Measurements from ENCODE around the gene TCERG1L. TPM values are rescaled to one million over a fixed set of nuclear protein-coding genes. Genes with fewer than 3 reads are reported as not detected.

Gene TCERG1L
- total RNA-seq, 2 experiments from 2014 or later: 0.06 TPM; not detected in 1

DNA sequence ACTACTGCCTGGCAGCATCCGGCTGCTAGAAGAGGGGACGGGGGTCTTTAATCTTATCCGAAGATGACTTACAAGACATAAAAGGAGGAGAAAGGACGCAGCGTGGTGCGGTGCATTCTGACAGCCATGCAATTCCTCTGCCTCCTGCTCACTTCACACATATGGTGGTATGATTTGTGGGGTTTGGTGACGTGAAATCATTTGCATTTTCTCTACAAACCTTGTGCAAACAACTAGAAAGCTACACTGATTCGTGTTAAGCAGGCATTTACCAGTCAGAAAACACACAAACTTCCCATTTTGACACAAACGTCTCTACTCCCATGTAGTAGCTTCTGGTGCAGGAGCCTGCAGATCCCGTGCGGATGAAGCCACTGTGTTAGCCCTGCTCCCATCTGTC is 6.8 kb upstream of the TCERG1L start:
- no peaks in the 10 kb centered on the region for H3K9me3 Mint-ChIP-seq
- H3K9me3 ChIP-seq (ENCODE audit: control insufficient read depth in 1 of 2, insufficient read depth in 1 of 2, low read length in 2 of 2): peaks cover 0 to 24% of the 10 kb centered on the region in 2 experiments
- H3K27me3 Mint-ChIP-seq: peaks cover 81% of the 10 kb centered on the region
- DNase-seq: no peak
- H3K4me3 Mint-ChIP-seq: no peak overlapping the region
- H3K36me3 ChIP-seq (ENCODE audit: insufficient read depth, low read length): no peaks in the 10 kb centered on the region
- intact Hi-C loops (cut with DNase I, micrococcal nuclease): no loop called here
- no peaks in the 10 kb centered on the region for H3K4me1 ChIP-seq (ENCODE audit: insufficient read depth, low read length)
- H3K27me3 ChIP-seq (ENCODE audit: control insufficient read depth in 1 of 2, insufficient read depth in 2 of 2, low read length in 2 of 2): peaks cover 6 to 16% of the 10 kb centered on the region in 2 experiments
- H3K27ac ChIP-seq (ENCODE audit: low read depth in 1 of 2, low read length in 2 of 2): no peak overlapping the region
- POLR2A ChIA-PET: no interaction called here
- no peak overlapping the region for H3K27ac Mint-ChIP-seq
- CTCF ChIA-PET: no interaction called here
- no peak for ATAC-seq (ENCODE audit: poor library complexity)
- no peak overlapping the region for H3K4me3 ChIP-seq (ENCODE audit: low read length)
- TF ChIP-seq, protein P1, sequence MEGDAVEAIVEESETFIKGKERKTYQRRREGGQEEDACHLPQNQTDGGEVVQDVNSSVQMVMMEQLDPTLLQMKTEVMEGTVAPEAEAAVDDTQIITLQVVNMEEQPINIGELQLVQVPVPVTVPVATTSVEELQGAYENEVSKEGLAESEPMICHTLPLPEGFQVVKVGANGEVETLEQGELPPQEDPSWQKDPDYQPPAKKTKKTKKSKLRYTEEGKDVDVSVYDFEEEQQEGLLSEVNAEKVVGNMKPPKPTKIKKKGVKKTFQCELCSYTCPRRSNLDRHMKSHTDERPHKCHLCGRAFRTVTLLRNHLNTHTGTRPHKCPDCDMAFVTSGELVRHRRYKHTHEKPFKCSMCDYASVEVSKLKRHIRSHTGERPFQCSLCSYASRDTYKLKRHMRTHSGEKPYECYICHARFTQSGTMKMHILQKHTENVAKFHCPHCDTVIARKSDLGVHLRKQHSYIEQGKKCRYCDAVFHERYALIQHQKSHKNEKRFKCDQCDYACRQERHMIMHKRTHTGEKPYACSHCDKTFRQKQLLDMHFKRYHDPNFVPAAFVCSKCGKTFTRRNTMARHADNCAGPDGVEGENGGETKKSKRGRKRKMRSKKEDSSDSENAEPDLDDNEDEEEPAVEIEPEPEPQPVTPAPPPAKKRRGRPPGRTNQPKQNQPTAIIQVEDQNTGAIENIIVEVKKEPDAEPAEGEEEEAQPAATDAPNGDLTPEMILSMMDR (IDR thresholded peaks at IDR 0.05): no peak
- H3K36me3 Mint-ChIP-seq (ENCODE audit: low read depth): no peaks in the 10 kb centered on the region
- H3K4me1 Mint-ChIP-seq (ENCODE audit: low read depth): no peaks in the 10 kb centered on the region

DNA sequence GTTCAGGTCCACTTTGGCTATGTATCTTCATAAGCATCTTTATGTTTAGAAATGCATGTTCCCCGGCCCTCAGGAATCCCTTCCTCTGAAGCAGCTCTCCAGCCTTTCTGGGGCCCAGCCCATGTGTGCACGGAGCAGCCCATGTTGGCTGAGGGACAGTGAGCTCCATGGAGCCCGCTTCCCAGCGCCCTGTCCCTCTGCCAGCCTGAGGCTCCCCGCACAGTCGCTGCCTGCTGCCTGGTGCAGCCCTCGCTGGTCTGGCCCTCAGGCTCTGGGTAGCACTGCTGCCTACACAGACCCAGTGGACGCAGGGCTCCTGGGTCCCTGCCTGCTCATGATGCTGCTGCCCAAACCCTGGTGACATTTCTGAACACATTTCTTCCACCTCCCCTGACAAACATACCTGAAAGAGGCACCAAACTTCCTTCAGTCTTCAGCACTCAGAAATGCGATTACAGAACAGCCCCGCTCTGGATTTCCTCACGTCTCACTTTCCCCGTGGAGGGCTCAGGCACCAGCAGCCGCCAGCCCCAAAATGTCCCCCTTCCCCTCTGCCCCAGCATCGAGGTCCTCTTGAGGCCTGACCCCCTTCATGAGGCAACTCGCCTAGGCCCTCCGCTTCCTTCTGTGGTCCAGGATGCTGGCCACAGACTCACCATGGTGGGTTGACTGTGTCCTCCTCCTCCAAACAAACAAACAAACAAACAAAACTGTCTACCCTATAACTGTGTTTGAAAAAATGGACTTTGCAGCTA is 5.0 kb upstream of the TCERG1L start:
- no peak for ATAC-seq (ENCODE audit: poor library complexity)
- Histone ChIP-seq H3K4me3 (ENCODE audit: low read length) (no peak overlapping the region), H3K36me3 (ENCODE audit: insufficient read depth, low read length) (no peaks in the 10 kb centered on the region), H3K27me3 (ENCODE audit: control insufficient read depth in 1 of 2, insufficient read depth in 2 of 2, low read length in 2 of 2) (peaks cover 11 to 26% of the 10 kb centered on the region in 2 experiments), H3K9me3 (ENCODE audit: control insufficient read depth in 1 of 2, insufficient read depth in 1 of 2, low read length in 2 of 2) (peaks cover 0 to 27% of the 10 kb centered on the region in 2 experiments), H3K27ac (ENCODE audit: low read depth in 1 of 2, low read length in 2 of 2) (no peak overlapping the region), H3K4me1 (ENCODE audit: insufficient read depth, low read length) (peaks cover 4% of the 10 kb centered on the region)
- H3K27me3 Mint-ChIP-seq: peaks cover 74% of the 10 kb centered on the region
- TF ChIP-seq, protein P1 (IDR thresholded peaks at IDR 0.05): no peak
- peaks cover 4% of the 10 kb centered on the region for H3K4me1 Mint-ChIP-seq (ENCODE audit: low read depth)
- no peaks in the 10 kb centered on the region for H3K9me3 Mint-ChIP-seq
- no peak overlapping the region for H3K27ac Mint-ChIP-seq
- ChIA-PET CTCF (no interaction called here), POLR2A (no interaction called here)
- no peaks in the 10 kb centered on the region for H3K36me3 Mint-ChIP-seq (ENCODE audit: low read depth)
- H3K4me3 Mint-ChIP-seq: no peak overlapping the region
- intact Hi-C loops (cut with DNase I, micrococcal nuclease): no loop called here
- DNase-seq: no peak

DNA sequence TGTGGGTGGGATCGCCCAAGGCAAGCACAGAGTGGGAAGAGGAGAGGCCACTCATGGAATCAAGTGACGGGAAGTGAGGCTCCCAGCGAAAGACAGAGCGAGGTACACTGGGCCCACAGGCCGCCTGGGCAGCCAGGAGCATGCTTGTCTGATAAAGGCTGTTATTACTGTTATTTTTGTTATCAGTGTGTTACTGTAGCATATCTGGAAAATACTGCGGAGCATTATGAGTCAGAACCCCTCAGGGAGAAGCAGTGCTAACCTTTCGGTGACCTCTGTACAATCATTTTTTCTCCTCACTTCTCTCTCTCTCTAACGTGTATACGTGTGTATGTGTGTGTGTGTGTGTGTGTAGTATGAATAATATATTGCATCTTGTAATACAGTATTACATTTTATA is 3.8 kb upstream of the TCERG1L start:
- TF ChIP-seq, protein P1 (IDR thresholded peaks at IDR 0.05): no peak
- Histone ChIP-seq H3K9me3 (ENCODE audit: control insufficient read depth in 1 of 2, insufficient read depth in 1 of 2, low read length in 2 of 2) (peaks cover 0 to 24% of the 10 kb centered on the region in 2 experiments), H3K27me3 (ENCODE audit: control insufficient read depth in 1 of 2, insufficient read depth in 2 of 2, low read length in 2 of 2) (peaks cover 5 to 27% of the 10 kb centered on the region in 2 experiments), H3K27ac (ENCODE audit: low read depth in 1 of 2, low read length in 2 of 2) (no peak overlapping the region), H3K4me1 (ENCODE audit: insufficient read depth, low read length) (peaks cover 10% of the 10 kb centered on the region), H3K36me3 (ENCODE audit: insufficient read depth, low read length) (no peaks in the 10 kb centered on the region), H3K4me3 (ENCODE audit: low read length) (no peak overlapping the region)
- intact Hi-C loops (cut with DNase I, micrococcal nuclease): no loop called here
- Mint-ChIP-seq H3K27ac (no peak overlapping the region), H3K4me1 (ENCODE audit: low read depth) (peaks cover 8% of the 10 kb centered on the region), H3K27me3 (peaks cover 73% of the 10 kb centered on the region), H3K4me3 (no peak overlapping the region), H3K9me3 (no peaks in the 10 kb centered on the region), H3K36me3 (ENCODE audit: low read depth) (no peaks in the 10 kb centered on the region)
- ChIA-PET CTCF (no interaction called here), POLR2A (no interaction called here)
- ATAC-seq (ENCODE audit: poor library complexity) (no peak), DNase-seq (no peak)

All from CD4-positive, alpha-beta T cell (primary cell).